K562 (cell line): ENCODE measurements around the gene CHST12. TPM values are rescaled to one million over a fixed set of nuclear protein-coding genes. Genes with fewer than 3 reads are reported as not detected.

Experiments used
- ATAC-seq: fragments of 200-7000 bp; cut with Tn5 transposase; 3 replicates; pipeline ENCODE4 v1.9.1; 2020; ENCODE audit warnings: moderate library complexity
- BruUV-seq: library from RNA; stranded (reverse); fragments of 400-500 nt; replicated peaks from 2 replicates; lab custom pipeline; 2021; lab: Mats Ljungman, UMichigan
- CTCF ChIA-PET: fragments of 300-600 bp; formaldehyde crosslinking; extraction: SDS; loops from one replicate; lab custom pipeline; 2021; ENCODE audit warnings: low intra/inter-chr PET ratio; lab: Yijun Ruan, JAX
- POLR2A ChIA-PET: fragments of 300-600, 350-650 bp; sonication (Branson Sonifier 250); formaldehyde crosslinking; extraction: SDS; loops from one replicate; lab custom pipeline; 2021; ENCODE audit warnings: antibody characterized with exemption, inconsistent platforms; lab: Yijun Ruan, JAX
- DNase-seq, 4 experiments: peaks; one replicate each; pipeline versions ENCODE4 v3.0.0 to v3.0.0-alpha.2; 2011 to 2018; ENCODE audit warnings: low spot score in 3 of 4, mixed read lengths in 3 of 4; ENCODE audit errors: extremely low read depth in 1 of 4
- FAIRE-seq: peaks from 2 replicates; lab custom pipeline; 2011; peaks lifted over from hg19 to GRCh38; lab: Jason Lieb, UNC
- H2AFZ ChIP-seq: 2 replicates; pipeline ENCODE4 v1.6.0; 2011; ENCODE audit warnings: low read depth, low read length, control low read depth, inconsistent platforms
- H3K27ac ChIP-seq: fragments of 200-600 bp; 3 replicates; pipeline ENCODE4 v1.8.0; 2011; ENCODE audit warnings: low read depth, mild to moderate bottlenecking, control low read depth, inconsistent platforms, low read length, moderate library complexity, mixed read lengths; ENCODE audit errors: extremely low read depth
- H3K27me3 ChIP-seq, 2 experiments: fragments of 300-600 bp in 1 of 2; 2 replicates in 1 of 2; 3 replicates in 1 of 2; pipeline versions ENCODE4 v1.6.0 to v1.8.0; 2011; ENCODE audit warnings: inconsistent platforms in 2 of 2, low read length in 2 of 2, mild to moderate bottlenecking in 1 of 2, mixed read lengths in 1 of 2, moderate library complexity in 1 of 2; ENCODE audit not compliant: control insufficient read depth in 2 of 2, insufficient read depth in 2 of 2
- H3K36me3 ChIP-seq: fragments of 300-600 bp; 3 replicates; pipeline ENCODE4 v1.8.0; 2011; ENCODE audit warnings: mild to moderate bottlenecking, low read length, inconsistent platforms; ENCODE audit not compliant: control insufficient read depth, insufficient read depth
- H3K4me1 ChIP-seq, 2 experiments: fragments of 200-600 bp in 1 of 2; replicated peaks in 1 of 2; 2 replicates in 1 of 2; 3 replicates in 1 of 2; pipeline versions ENCODE4 v1.5.1 to v1.8.0; 2011; ENCODE audit warnings: inconsistent platforms in 2 of 2, low read length in 2 of 2, mild to moderate bottlenecking in 1 of 2, mixed read lengths in 1 of 2, moderate library complexity in 1 of 2; ENCODE audit not compliant: control insufficient read depth in 2 of 2, insufficient read depth in 2 of 2
- H3K4me2 ChIP-seq: 2 replicates; pipeline ENCODE4 v1.6.1; 2011; ENCODE audit warnings: low read length, control low read depth, inconsistent platforms, mixed read lengths; ENCODE audit not compliant: insufficient read depth
- H3K4me3 ChIP-seq: fragments of 200-600 bp; sonication (generic), shearing (Covaris generic); 2 replicates; pipeline ENCODE4 v1.5.1; 2016; ENCODE audit warnings: control low read depth, inconsistent platforms
- H3K79me2 ChIP-seq: fragments of 200-600 bp; 3 replicates; pipeline ENCODE4 v1.8.0; 2011; ENCODE audit warnings: low read length, inconsistent platforms; ENCODE audit not compliant: control insufficient read depth, insufficient read depth
- H3K9ac ChIP-seq, 2 experiments: 2 replicates each; pipeline versions ENCODE4 v1.6.0 to v1.6.1; 2011; ENCODE audit warnings: low read depth in 2 of 2, low read length in 2 of 2, control low read depth in 1 of 2, inconsistent platforms in 1 of 2, mild to moderate bottlenecking in 1 of 2, mixed read lengths in 1 of 2; ENCODE audit not compliant: insufficient read depth in 1 of 2
- H3K9me1 ChIP-seq: one replicate; pipeline ENCODE4 v1.6.0; 2011; ENCODE audit warnings: inconsistent platforms, mild to moderate bottlenecking, low read length, moderate library complexity; ENCODE audit not compliant: control insufficient read depth, insufficient read depth
- H3K9me3 ChIP-seq: replicated peaks from 2 replicates; pipeline ENCODE4 v1.5.1; 2011; ENCODE audit warnings: low read depth, low read length, inconsistent platforms; ENCODE audit not compliant: control insufficient read depth, insufficient read depth
- H4K20me1 ChIP-seq: replicated peaks from 2 replicates; pipeline ENCODE4 v1.6.1; 2011; ENCODE audit warnings: low read length, inconsistent platforms, mixed read lengths; ENCODE audit not compliant: control insufficient read depth, insufficient read depth
- ADNP ChIP-seq: fragments of 200-800 bp; sonication (Bioruptor generic); IDR thresholded peaks from 2 replicates; pipeline ENCODE4 v1.6.1; 2016; ENCODE audit warnings: missing genetic modification characterization, missing compliant biosample characterization
- E2F8 ChIP-seq: fragments of 450-650 bp; IDR thresholded peaks from 2 replicates; pipeline ENCODE4 v1.7.1; 2018; ENCODE audit warnings: mild to moderate bottlenecking, low read depth; ENCODE audit not compliant: partially characterized antibody
- HNRNPH1 ChIP-seq: fragments of 200-400 bp; formaldehyde crosslinking; optimal IDR thresholded peaks from 2 replicates; pipeline ENCODE3; 2017; ENCODE audit warnings: low read depth, mild to moderate bottlenecking, low read length, moderate library complexity
- HNRNPK ChIP-seq: fragments of 200-400 bp; formaldehyde crosslinking; IDR thresholded peaks from one replicate; pipeline ENCODE4 v1.6.1; 2018; ENCODE audit warnings: mild to moderate bottlenecking, low read depth, low read length; ENCODE audit not compliant: poor library complexity, severe bottlenecking
- NFIC ChIP-seq: fragments of 450-650 bp; IDR thresholded peaks from 2 replicates; pipeline ENCODE4 v1.6.1; 2017; ENCODE audit warnings: mild to moderate bottlenecking, inconsistent platforms
- PHB ChIP-seq: fragments of 250-450 bp; sonication (Bioruptor Pico); IDR thresholded peaks from 2 replicates; pipeline ENCODE4 v1.5.0; 2021
- RBFOX2 ChIP-seq: fragments of 200-400 bp; formaldehyde crosslinking; IDR thresholded peaks from 2 replicates; pipeline ENCODE4 v1.6.1; 2017; ENCODE audit warnings: low read depth, mild to moderate bottlenecking, low read length, moderate library complexity
- SMAD2 ChIP-seq: fragments of 150-350 bp; IDR thresholded peaks from 2 replicates; pipeline ENCODE4 v1.6.1; 2014; ENCODE audit warnings: low read depth, mild to moderate bottlenecking, low read length
- SREBF2 ChIP-seq: sonication (generic); formaldehyde crosslinking; IDR thresholded peaks from 2 replicates; pipeline ENCODE4 v1.4.0; 2020; ENCODE audit warnings: mild to moderate bottlenecking, missing genetic modification reagents
- SUPT5H ChIP-seq: fragments of 450-650 bp; IDR thresholded peaks from 2 replicates; pipeline ENCODE4 v1.6.1; 2016
- TCF7 ChIP-seq: sonication (generic); IDR thresholded peaks from 2 replicates; pipeline ENCODE4 v1.6.1; 2016; ENCODE audit warnings: antibody characterized with exemption, borderline replicate concordance
- TRIM25 ChIP-seq: fragments of 450-650 bp; IDR thresholded peaks from 2 replicates; pipeline ENCODE4 v1.7.0; 2016; ENCODE audit warnings: borderline replicate concordance
- ZFP36 ChIP-seq: fragments of 150-350 bp; IDR thresholded peaks from 2 replicates; pipeline ENCODE4 v1.6.1; 2018; ENCODE audit warnings: low read length, low read depth; ENCODE audit not compliant: partially characterized antibody
- WGBS: fragments of 100-300 bp; shearing (Covaris generic); methylation state at CpG from one replicate; pipeline ENCODE4 v1.1.6; 2016; ENCODE audit warnings: low coverage, mixed read lengths; ENCODE audit not compliant: insufficient coverage; ENCODE audit errors: missing lambda C conversion rate; 5-methylcytosine and 5-hydroxymethylcytosine counted together
- in situ Hi-C: fragments of 300-500 bp; cut with MboI; formaldehyde crosslinking; loops from 4 replicates; pipeline ENCODE4 v1.15.0; 2018; ENCODE audit warnings: inconsistent platforms, mixed read lengths
- intact Hi-C: fragments of 100-400 bp; cut with micrococcal nuclease; formaldehyde crosslinking; loops from 2 replicates; pipeline ENCODE4 v1.14.2; 2022
- polyA plus RNA-seq, 8 experiments: library from polyadenylated mRNA; depleted of rRNA in 4 of 8; stranded (reverse) in 5 of 8; unstranded in 3 of 8; fragments of >200 nt; fragmentation: Nextera tagmentation in 2 of 8; fragmentation: Illumina TruSeq in 1 of 8; extraction: Ambion mirVana in 2 of 8; extraction: Trizol in 1 of 8; gene quantifications; 2 replicates each; pipeline versions ENCODE4 v1.2.1 to v1.2.3, GENCODE V29; 2011 to 2014; ENCODE audit warnings: inconsistent platforms in 1 of 8, missing spikeins in 1 of 8
- total RNA-seq, 7 experiments: library from RNA; depleted of rRNA in 6 of 7; stranded (reverse); fragments of >200 nt in 6 of 7; fragmentation: Illumina TruSeq in 2 of 7; extraction: Trizol in 2 of 7; gene quantifications; 2 replicates each; pipeline versions ENCODE4 v1.2.1 to v1.2.3, GENCODE V29; 2011 to 2021; ENCODE audit warnings: low replicate concordance in 1 of 7
- TF ChIP-seq, protein P1 (sequence below): fragments of 450-650 bp; conservative IDR thresholded peaks from 2 replicates; pipeline ENCODE4 v1.6.1; 2016; ENCODE audit warnings: missing genetic modification characterization, low read depth, mild to moderate bottlenecking, missing compliant biosample characterization, moderate library complexity
- TF ChIP-seq, protein P2 (sequence below): fragments of 250-450 bp; sonication (Bioruptor Pico); IDR thresholded peaks from 2 replicates; pipeline ENCODE4 v1.6.1; 2021; ENCODE audit warnings: mild to moderate bottlenecking
- TF ChIP-seq, protein P3 (sequence below): fragments of 450-650 bp; formaldehyde crosslinking; conservative IDR thresholded peaks from 2 replicates; pipeline ENCODE4 v1.4.0; 2022; ENCODE audit warnings: mild to moderate bottlenecking, missing genetic modification characterization

CHST12 gene
- total and polyA plus RNA-seq, 9 of the 15 experiments (the other 6 are each of a cell fraction or from before 2014, with no cell fraction given), result 0.18 to 19.8 (median 3.6) TPM

- Histone ChIP-seq H3K9me1 (peaks cover 5% of the 10 kb centered on the region), H3K79me2 (no peaks in the 10 kb centered on the region), H3K4me2 (no peak overlapping the region), H3K4me1 (peaks cover 0 to 24% of the 10 kb centered on the region in 2 experiments; a peak in 3 of 5 replicates), H3K36me3 (peaks cover 9% of the 10 kb centered on the region; the same call in 1 of the 3 replicates), H4K20me1 (no peaks in the 10 kb centered on the region; the same call in 1 of the 2 replicates), H3K27me3 (no peaks in the 10 kb centered on the region), H3K9me3 (no peaks in the 10 kb centered on the region), H3K9ac (no peak overlapping the region; a peak in 1 of 4 replicates), H2AFZ (no peak overlapping the region), H3K4me3 (no peak overlapping the region), H3K27ac (no peak overlapping the region)
- in situ Hi-C loops, result no loop called here
- CTCF ChIA-PET, result no interaction called here
- ATAC-seq (no peak), FAIRE-seq (no peak), DNase-seq (no peak)
- 86% methylated on average over 6 of the region's 7 CpGs for WGBS
- BruUV-seq, result no TSS peak
- intact Hi-C loops, result loop anchor here (10.0 kb wide), 1 partner anchor 63 kb away; no protein-coding TSS in a partner anchor
- POLR2A ChIA-PET, result interaction anchor here (0.6 to 0.8 kb wide), 2 partner anchors 21 to 204 kb away, joined by 3 to 5 read pairs; no protein-coding TSS in a partner anchor
- TF ChIP-seq, protein P1, sequence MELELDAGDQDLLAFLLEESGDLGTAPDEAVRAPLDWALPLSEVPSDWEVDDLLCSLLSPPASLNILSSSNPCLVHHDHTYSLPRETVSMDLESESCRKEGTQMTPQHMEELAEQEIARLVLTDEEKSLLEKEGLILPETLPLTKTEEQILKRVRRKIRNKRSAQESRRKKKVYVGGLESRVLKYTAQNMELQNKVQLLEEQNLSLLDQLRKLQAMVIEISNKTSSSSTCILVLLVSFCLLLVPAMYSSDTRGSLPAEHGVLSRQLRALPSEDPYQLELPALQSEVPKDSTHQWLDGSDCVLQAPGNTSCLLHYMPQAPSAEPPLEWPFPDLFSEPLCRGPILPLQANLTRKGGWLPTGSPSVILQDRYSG (tag), result no peak
- TF ChIP-seq TCF7 (no peak), HNRNPK (no peak), SMAD2 (no peak), TRIM25 (no peak), SREBF2 (CRISPR knock-in tag) (no peak), ZFP36 (no peak), PHB (CRISPR knock-in tag) (no peak), ADNP (no peak), E2F8 (no peak), RBFOX2 (no peak), NFIC (no peak), HNRNPH1 (no peak), SUPT5H (no peak)
- TF ChIP-seq, protein P2, sequence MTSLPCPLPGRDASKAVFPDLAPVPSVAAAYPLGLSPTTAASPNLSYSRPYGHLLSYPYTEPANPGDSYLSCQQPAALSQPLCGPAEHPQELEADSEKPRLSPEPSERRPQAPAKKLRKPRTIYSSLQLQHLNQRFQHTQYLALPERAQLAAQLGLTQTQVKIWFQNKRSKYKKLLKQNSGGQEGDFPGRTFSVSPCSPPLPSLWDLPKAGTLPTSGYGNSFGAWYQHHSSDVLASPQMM (CRISPR knock-in tag), result no peak
- TF ChIP-seq, protein P3, sequence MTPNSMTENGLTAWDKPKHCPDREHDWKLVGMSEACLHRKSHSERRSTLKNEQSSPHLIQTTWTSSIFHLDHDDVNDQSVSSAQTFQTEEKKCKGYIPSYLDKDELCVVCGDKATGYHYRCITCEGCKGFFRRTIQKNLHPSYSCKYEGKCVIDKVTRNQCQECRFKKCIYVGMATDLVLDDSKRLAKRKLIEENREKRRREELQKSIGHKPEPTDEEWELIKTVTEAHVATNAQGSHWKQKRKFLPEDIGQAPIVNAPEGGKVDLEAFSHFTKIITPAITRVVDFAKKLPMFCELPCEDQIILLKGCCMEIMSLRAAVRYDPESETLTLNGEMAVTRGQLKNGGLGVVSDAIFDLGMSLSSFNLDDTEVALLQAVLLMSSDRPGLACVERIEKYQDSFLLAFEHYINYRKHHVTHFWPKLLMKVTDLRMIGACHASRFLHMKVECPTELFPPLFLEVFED (CRISPR knock-in tag), result no peak
Measured at GRCh38 chr7:2438186-2438585, 34.8 kb downstream of the CHST12 start.
